HEK293T (cell line): ENCODE results near the gene TAF5L.
"Not testable (repeated sequence)": the region's sequence is repeated elsewhere in the genome, so short reads cannot be mapped to it uniquely, and the experiment has no call there.

Source experiments
- CTCF ChIA-PET: fragments of 350-600 bp; formaldehyde crosslinking; extraction: SDS; loops from one replicate; lab custom pipeline; 2021; ENCODE audit warnings: antibody characterized with exemption, inconsistent platforms; lab: Yijun Ruan, JAX
- POLR2A ChIA-PET: fragments of 350-600 bp; formaldehyde crosslinking; extraction: SDS; loops from one replicate; lab custom pipeline; 2020; ENCODE audit warnings: antibody characterized with exemption, inconsistent platforms; lab: Yijun Ruan, JAX
- DNase-seq: peaks from one replicate; pipeline ENCODE4 v3.0.0; 2012; ENCODE audit warnings: mixed read lengths; ENCODE audit errors: extremely low spot score
- ARNT ChIP-seq: fragments of 450-650 bp; IDR thresholded peaks from 2 replicates; pipeline ENCODE4 v1.6.1; 2017; ENCODE audit warnings: mild to moderate bottlenecking
- BHLHE40 ChIP-seq: fragments of 450-650 bp; IDR thresholded peaks from 2 replicates; pipeline ENCODE4 v1.6.1; 2016; ENCODE audit warnings: mild to moderate bottlenecking, moderate library complexity, borderline replicate concordance
- CTBP1 ChIP-seq: fragments of 450-650 bp; IDR thresholded peaks from 2 replicates; pipeline ENCODE4 v1.6.1; 2016; ENCODE audit warnings: borderline replicate concordance
- ELF4 ChIP-seq: fragments of 450-650 bp; IDR thresholded peaks from 2 replicates; pipeline ENCODE4 v1.6.1; 2017; ENCODE audit warnings: antibody characterized with exemption
- FOXA1 ChIP-seq: fragments of 450-650 bp; IDR thresholded peaks from 2 replicates; pipeline ENCODE4 v1.6.1; 2016; ENCODE audit warnings: mild to moderate bottlenecking
- FOXK2 ChIP-seq: fragments of 450-650 bp; IDR thresholded peaks from 2 replicates; pipeline ENCODE4 v1.6.1; 2016; ENCODE audit warnings: mild to moderate bottlenecking
- FOXM1 ChIP-seq: fragments of 450-650 bp; IDR thresholded peaks from 2 replicates; pipeline ENCODE4 v1.6.1; 2017; ENCODE audit warnings: mild to moderate bottlenecking, borderline replicate concordance
- HDGF ChIP-seq: fragments of 450-650 bp; IDR thresholded peaks from 2 replicates; pipeline ENCODE4 v1.6.1; 2017; ENCODE audit warnings: antibody characterized with exemption, borderline replicate concordance
- L3MBTL2 ChIP-seq: fragments of 450-650 bp; conservative IDR thresholded peaks from 2 replicates; pipeline ENCODE4 v1.6.1; 2016; ENCODE audit warnings: mild to moderate bottlenecking
- LEF1 ChIP-seq: fragments of 450-650 bp; IDR thresholded peaks from 2 replicates; pipeline ENCODE4 v1.6.1; 2017; ENCODE audit warnings: mild to moderate bottlenecking, borderline replicate concordance
- PKNOX1 ChIP-seq: fragments of 450-650 bp; IDR thresholded peaks from 2 replicates; pipeline ENCODE4 v1.6.1; 2016
- SP1 ChIP-seq: fragments of 450-650 bp; IDR thresholded peaks from 2 replicates; pipeline ENCODE4 v1.6.1; 2017
- SUZ12 ChIP-seq: fragments of 450-650 bp; IDR thresholded peaks from 2 replicates; pipeline ENCODE4 v1.6.1; 2016; ENCODE audit warnings: mild to moderate bottlenecking
- TARDBP ChIP-seq: fragments of 450-650 bp; IDR thresholded peaks from 2 replicates; pipeline ENCODE4 v1.6.1; 2016
- ZNF384 ChIP-seq: fragments of 450-650 bp; IDR thresholded peaks from 2 replicates; pipeline ENCODE4 v1.6.1; 2016

TAF5L gene

GRCh38 chr1:229596925-229597699 is 28.8 kb downstream of the TAF5L start:
- DNase-seq, result no peak
- POLR2A ChIA-PET, result interaction anchor here (1.7 kb wide), 1 partner anchor 28 kb away, joined by 4 read pairs; no protein-coding TSS in a partner anchor
- no peak for TF ChIP-seq SP1
- TF ChIP-seq CTBP1, result no peak
- TF ChIP-seq HDGF, result no peak
- TF ChIP-seq FOXM1, result no peak
- no peak for TF ChIP-seq ELF4
- TF ChIP-seq L3MBTL2, result no peak
- TF ChIP-seq LEF1, result no peak
- no peak for TF ChIP-seq ZNF384
- TF ChIP-seq BHLHE40, result no peak
- no peak for TF ChIP-seq ARNT
- CTCF ChIA-PET, result no interaction called here

- DNase-seq, CTCF ChIA-PET, POLR2A ChIA-PET: not testable (repeated sequence)
These were observed 30.0 kb downstream of the TAF5L start for GRCh38 chr1:229595876-229596275.

- CTCF ChIA-PET, result no interaction called here
- TF ChIP-seq L3MBTL2 (no peak), FOXM1 (no peak), FOXK2 (no peak), SUZ12 (no peak), ARNT (no peak), ZNF384 (no peak), LEF1 (no peak), HDGF (no peak), PKNOX1 (no peak), CTBP1 (no peak), FOXA1 (no peak), SP1 (no peak)
- no peak for DNase-seq
- POLR2A ChIA-PET, result no interaction called here
These were observed 31.5 kb downstream of the TAF5L start for GRCh38 chr1:229594227-229595008.

GRCh38 chr1:229593800-229594199 is 32.1 kb downstream of the TAF5L start:
- no peak for DNase-seq
- ChIA-PET CTCF (no interaction called here), POLR2A (no interaction called here)
- TF ChIP-seq HDGF (no peak), L3MBTL2 (no peak), BHLHE40 (no peak), LEF1 (no peak), FOXK2 (no peak)

- ChIA-PET CTCF (no interaction called here), POLR2A (no interaction called here)
- DNase-seq, result no peak
- TF ChIP-seq CTBP1 (no peak), SP1 (no peak), PKNOX1 (no peak), ZNF384 (no peak), TARDBP (no peak)
These were observed 35.8 kb downstream of the TAF5L start for GRCh38 chr1:229590119-229590518.

- POLR2A ChIA-PET, result no interaction called here
- TF ChIP-seq PKNOX1 (no peak), FOXK2 (no peak), L3MBTL2 (no peak), FOXM1 (no peak), HDGF (no peak), CTBP1 (no peak)
- CTCF ChIA-PET, result no interaction called here
- no peak for DNase-seq
These were observed 40.6 kb downstream of the TAF5L start for GRCh38 chr1:229585338-229585737.

- TF ChIP-seq FOXM1 (no peak), TARDBP (no peak), HDGF (no peak), FOXK2 (no peak), ARNT (no peak), L3MBTL2 (no peak), LEF1 (no peak), ZNF384 (no peak), PKNOX1 (no peak), SP1 (no peak), SUZ12 (no peak)
- no peak for DNase-seq
- POLR2A ChIA-PET, result interaction anchor here (1.3 kb wide), 2 partner anchors 24 to 75 kb away, joined by 3 to 6 read pairs; partner anchors contain the start of genes ABCB10 and NUP133
- CTCF ChIA-PET, result no interaction called here
These were observed 43.2 kb downstream of the TAF5L start for GRCh38 chr1:229582715-229583114.
